Measurements from ENCODE around the gene PTPN1. TPM values are rescaled to one million over a fixed set of nuclear protein-coding genes. Genes with fewer than 3 reads are reported as not detected.
A peak's percentile ranks its signal among the peaks of the same experiment; 100 is the strongest.

The PTPN1 gene
- total RNA-seq, 1 donor, result 28.6 TPM

DNA sequence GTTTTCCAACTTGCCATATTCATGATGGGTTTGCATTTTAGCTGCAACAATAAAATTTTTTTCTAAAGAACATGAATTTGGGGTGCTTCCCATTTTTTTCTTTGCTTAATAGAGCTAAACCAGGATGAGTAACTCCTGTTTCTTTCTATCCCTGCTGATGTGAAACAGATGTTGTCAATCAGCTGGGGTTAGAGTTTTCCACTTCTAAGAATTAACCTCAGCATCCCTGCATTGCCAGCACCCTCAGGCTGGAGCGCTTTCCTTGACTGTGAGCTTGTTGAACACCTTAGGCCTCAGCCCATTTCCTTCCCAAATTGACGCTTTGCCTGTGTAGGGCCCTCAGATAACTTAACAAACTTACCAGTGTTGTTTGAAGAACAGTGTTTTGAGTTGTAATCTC is 74.5 kb downstream of the PTPN1 start:
- peak; percentile 18 for DNase-seq (ENCODE audit: insufficient read length, low spot score, missing footprints)
- H3K4me1 ChIP-seq (ENCODE audit: insufficient read depth, low read length), result peaks cover 10% of the 10 kb centered on the region
- H3K27ac ChIP-seq (ENCODE audit: low read depth, low read length), result no peak overlapping the region
- no peak overlapping the region for H2AFZ ChIP-seq (ENCODE audit: low read length)
- no peaks in the 10 kb centered on the region for H3K27me3 ChIP-seq (ENCODE audit: insufficient read depth, low read length)
- H4K20me1 ChIP-seq (ENCODE audit: insufficient read depth, low read length), result peaks cover 24% of the 10 kb centered on the region
- H3K9me3 ChIP-seq (ENCODE audit: low read depth, low read length), result no peaks in the 10 kb centered on the region
- no peak overlapping the region for H3K4me2 ChIP-seq (ENCODE audit: insufficient read depth, low read length)
- H3K36me3 ChIP-seq (ENCODE audit: insufficient read depth, low read length), result peaks cover 68% of the 10 kb centered on the region
- TF ChIP-seq, protein P1, sequence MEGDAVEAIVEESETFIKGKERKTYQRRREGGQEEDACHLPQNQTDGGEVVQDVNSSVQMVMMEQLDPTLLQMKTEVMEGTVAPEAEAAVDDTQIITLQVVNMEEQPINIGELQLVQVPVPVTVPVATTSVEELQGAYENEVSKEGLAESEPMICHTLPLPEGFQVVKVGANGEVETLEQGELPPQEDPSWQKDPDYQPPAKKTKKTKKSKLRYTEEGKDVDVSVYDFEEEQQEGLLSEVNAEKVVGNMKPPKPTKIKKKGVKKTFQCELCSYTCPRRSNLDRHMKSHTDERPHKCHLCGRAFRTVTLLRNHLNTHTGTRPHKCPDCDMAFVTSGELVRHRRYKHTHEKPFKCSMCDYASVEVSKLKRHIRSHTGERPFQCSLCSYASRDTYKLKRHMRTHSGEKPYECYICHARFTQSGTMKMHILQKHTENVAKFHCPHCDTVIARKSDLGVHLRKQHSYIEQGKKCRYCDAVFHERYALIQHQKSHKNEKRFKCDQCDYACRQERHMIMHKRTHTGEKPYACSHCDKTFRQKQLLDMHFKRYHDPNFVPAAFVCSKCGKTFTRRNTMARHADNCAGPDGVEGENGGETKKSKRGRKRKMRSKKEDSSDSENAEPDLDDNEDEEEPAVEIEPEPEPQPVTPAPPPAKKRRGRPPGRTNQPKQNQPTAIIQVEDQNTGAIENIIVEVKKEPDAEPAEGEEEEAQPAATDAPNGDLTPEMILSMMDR (IDR thresholded peaks at IDR 0.05; ENCODE audit: extremely low read depth, low read depth, low read length), result no peak
- H3K79me2 ChIP-seq (ENCODE audit: insufficient read depth, low read length), result peaks cover 20% of the 10 kb centered on the region
- H3K4me3 ChIP-seq (ENCODE audit: insufficient read depth, low read length), result no peak overlapping the region

DNA sequence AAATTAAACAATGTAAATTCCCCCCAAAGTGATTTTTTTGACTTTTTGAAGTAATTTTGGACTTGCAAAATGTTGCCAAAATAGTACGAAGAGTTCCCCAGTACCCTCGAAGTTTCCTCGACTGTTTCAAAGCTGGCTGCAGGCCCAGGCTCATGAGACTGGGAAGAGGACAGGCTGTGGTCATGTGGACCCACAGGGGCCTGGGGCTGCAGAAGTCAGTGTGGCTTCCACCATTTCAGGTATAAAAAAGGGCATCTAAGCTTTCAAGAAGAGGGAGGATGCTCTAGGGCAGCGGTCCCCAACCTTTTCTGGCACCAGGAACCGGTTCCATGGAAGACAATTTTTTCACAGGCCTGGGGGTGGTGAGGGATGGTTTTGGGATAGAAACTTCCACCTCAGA is 75.0 kb downstream of the PTPN1 start:
- Histone ChIP-seq H3K36me3 (ENCODE audit: insufficient read depth, low read length) (peaks cover 68% of the 10 kb centered on the region), H3K27me3 (ENCODE audit: insufficient read depth, low read length) (no peaks in the 10 kb centered on the region), H3K9me3 (ENCODE audit: low read depth, low read length) (no peaks in the 10 kb centered on the region), H4K20me1 (ENCODE audit: insufficient read depth, low read length) (peaks cover 21% of the 10 kb centered on the region), H2AFZ (ENCODE audit: low read length) (no peak overlapping the region), H3K79me2 (ENCODE audit: insufficient read depth, low read length) (peaks cover 18% of the 10 kb centered on the region), H3K4me1 (ENCODE audit: insufficient read depth, low read length) (peaks cover 10% of the 10 kb centered on the region), H3K4me2 (ENCODE audit: insufficient read depth, low read length) (no peak overlapping the region), H3K27ac (ENCODE audit: low read depth, low read length) (no peak overlapping the region), H3K4me3 (ENCODE audit: insufficient read depth, low read length) (no peak overlapping the region)
- DNase-seq (ENCODE audit: insufficient read length, low spot score, missing footprints), result no peak
- TF ChIP-seq, protein P1 (IDR thresholded peaks at IDR 0.05; ENCODE audit: extremely low read depth, low read depth, low read length), result no peak

DNA sequence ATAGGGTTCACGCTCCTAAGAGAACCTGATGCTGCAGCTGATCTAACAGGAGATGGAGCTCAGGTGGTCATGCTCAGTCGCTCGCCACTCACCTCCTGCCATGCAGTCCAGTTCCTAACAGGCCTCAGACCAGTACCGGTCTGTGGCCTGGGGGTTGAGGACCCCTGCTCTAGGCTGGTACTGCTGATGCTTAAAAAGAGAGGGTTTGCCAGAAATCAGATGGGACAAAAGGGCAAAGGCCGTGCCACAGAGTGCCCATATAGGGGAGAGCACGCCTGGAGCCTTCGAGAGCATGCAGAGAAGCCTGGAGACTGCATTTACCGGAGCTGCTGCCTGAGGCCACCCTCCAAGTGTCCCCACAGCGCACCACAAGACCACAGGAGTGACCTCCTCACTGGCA is 75.5 kb downstream of the PTPN1 start:
- no peak overlapping the region for H2AFZ ChIP-seq (ENCODE audit: low read length)
- no peaks in the 10 kb centered on the region for H3K27me3 ChIP-seq (ENCODE audit: insufficient read depth, low read length)
- no peak overlapping the region for H3K4me2 ChIP-seq (ENCODE audit: insufficient read depth, low read length)
- H3K4me1 ChIP-seq (ENCODE audit: insufficient read depth, low read length), result peaks cover 9% of the 10 kb centered on the region
- no peaks in the 10 kb centered on the region for H3K9me3 ChIP-seq (ENCODE audit: low read depth, low read length)
- H4K20me1 ChIP-seq (ENCODE audit: insufficient read depth, low read length), result peaks cover 16% of the 10 kb centered on the region
- no peak overlapping the region for H3K27ac ChIP-seq (ENCODE audit: low read depth, low read length)
- TF ChIP-seq, protein P1 (IDR thresholded peaks at IDR 0.05; ENCODE audit: extremely low read depth, low read depth, low read length), result no peak
- peak; percentile 29 for DNase-seq (ENCODE audit: insufficient read length, low spot score, missing footprints)
- H3K4me3 ChIP-seq (ENCODE audit: insufficient read depth, low read length), result no peak overlapping the region
- peaks cover 65% of the 10 kb centered on the region for H3K36me3 ChIP-seq (ENCODE audit: insufficient read depth, low read length)
- H3K79me2 ChIP-seq (ENCODE audit: insufficient read depth, low read length), result peaks cover 14% of the 10 kb centered on the region

DNA sequence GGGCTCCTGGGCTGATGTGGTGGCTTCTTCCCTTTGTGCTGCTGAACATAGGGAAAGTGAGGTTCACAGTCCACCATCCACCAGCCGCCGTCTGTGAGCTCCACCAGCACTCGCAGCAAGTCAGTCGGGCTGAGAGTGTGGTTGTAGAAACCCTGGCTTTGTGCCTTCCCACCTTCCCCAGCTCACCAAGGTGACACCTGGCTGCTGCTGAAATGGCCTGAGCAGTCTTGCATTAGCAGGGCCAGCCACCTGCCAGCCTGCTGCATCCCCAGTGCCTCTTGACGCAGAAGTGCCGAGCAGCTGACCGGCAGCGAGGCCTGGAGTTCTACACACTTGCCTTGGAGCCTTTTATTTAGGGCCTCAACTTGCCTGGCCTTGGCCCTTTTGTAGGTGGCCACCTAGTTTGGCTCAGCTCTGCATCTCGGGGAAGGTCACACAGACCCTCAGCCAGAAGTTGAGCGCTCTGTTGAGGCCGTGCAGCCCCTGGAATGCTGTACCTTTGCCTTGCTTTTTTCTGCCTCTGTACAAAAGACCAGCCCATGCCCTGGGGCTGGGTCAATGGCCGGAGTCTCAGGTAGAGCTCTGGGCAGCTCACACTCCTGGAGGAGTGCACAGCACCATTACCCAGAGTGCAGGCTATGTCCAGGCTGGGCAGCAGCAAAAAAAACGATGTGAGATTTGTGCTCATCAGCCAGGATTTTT is 76.5 kb downstream of the PTPN1 start:
- H3K27me3 ChIP-seq (ENCODE audit: insufficient read depth, low read length), result no peaks in the 10 kb centered on the region
- no peaks in the 10 kb centered on the region for H3K9me3 ChIP-seq (ENCODE audit: low read depth, low read length)
- H2AFZ ChIP-seq (ENCODE audit: low read length), result no peak overlapping the region
- peaks cover 54% of the 10 kb centered on the region for H3K36me3 ChIP-seq (ENCODE audit: insufficient read depth, low read length)
- peaks cover 7% of the 10 kb centered on the region for H3K79me2 ChIP-seq (ENCODE audit: insufficient read depth, low read length)
- TF ChIP-seq, protein P1 (IDR thresholded peaks at IDR 0.05; ENCODE audit: extremely low read depth, low read depth, low read length), result no peak
- H4K20me1 ChIP-seq (ENCODE audit: insufficient read depth, low read length), result peaks cover 9% of the 10 kb centered on the region
- H3K4me3 ChIP-seq (ENCODE audit: insufficient read depth, low read length), result no peak overlapping the region
- H3K4me1 ChIP-seq (ENCODE audit: insufficient read depth, low read length), result no peaks in the 10 kb centered on the region
- no peak overlapping the region for H3K4me2 ChIP-seq (ENCODE audit: insufficient read depth, low read length)
- H3K27ac ChIP-seq (ENCODE audit: low read depth, low read length), result no peak overlapping the region
- DNase-seq (ENCODE audit: insufficient read length, low spot score, missing footprints), result peak; percentile 1

Data from osteoblast (primary cell).